B cell (primary cell): ENCODE results near the gene TUBA8.

Experiments
- EZH2 ChIP-seq: IDR thresholded peaks from 2 replicates; pipeline ENCODE4 v1.6.1; 2012; ENCODE audit warnings: borderline replicate concordance, low read depth, mild to moderate bottlenecking, moderate library complexity, low read length; ENCODE audit not compliant: insufficient read depth, poor library complexity, severe bottlenecking
- TF ChIP-seq, protein P1 (sequence below): fragments of 200-600 bp; IDR thresholded peaks from one replicate; pipeline ENCODE4 v1.8.0; 2022; ENCODE audit warnings: antibody characterized with exemption, mild to moderate bottlenecking

GRCh38 chr22:18082467-18082866, 28.1 kb upstream of the TUBA8 start:
- TF ChIP-seq EZH2, result no peak
- TF ChIP-seq, protein P1, sequence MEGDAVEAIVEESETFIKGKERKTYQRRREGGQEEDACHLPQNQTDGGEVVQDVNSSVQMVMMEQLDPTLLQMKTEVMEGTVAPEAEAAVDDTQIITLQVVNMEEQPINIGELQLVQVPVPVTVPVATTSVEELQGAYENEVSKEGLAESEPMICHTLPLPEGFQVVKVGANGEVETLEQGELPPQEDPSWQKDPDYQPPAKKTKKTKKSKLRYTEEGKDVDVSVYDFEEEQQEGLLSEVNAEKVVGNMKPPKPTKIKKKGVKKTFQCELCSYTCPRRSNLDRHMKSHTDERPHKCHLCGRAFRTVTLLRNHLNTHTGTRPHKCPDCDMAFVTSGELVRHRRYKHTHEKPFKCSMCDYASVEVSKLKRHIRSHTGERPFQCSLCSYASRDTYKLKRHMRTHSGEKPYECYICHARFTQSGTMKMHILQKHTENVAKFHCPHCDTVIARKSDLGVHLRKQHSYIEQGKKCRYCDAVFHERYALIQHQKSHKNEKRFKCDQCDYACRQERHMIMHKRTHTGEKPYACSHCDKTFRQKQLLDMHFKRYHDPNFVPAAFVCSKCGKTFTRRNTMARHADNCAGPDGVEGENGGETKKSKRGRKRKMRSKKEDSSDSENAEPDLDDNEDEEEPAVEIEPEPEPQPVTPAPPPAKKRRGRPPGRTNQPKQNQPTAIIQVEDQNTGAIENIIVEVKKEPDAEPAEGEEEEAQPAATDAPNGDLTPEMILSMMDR, result no peak
